Stimulated activated naive CD4-positive, alpha-beta T cell treated with Interleukin-2 at 50 U/mL for 16 hours (primary cell): ENCODE results near the gene ADIPOR1.
"Not testable (repeated sequence)": the region's sequence is repeated elsewhere in the genome, so short reads cannot be mapped to it uniquely, and the experiment has no call there.

Experiments used
- DNase-seq: peaks from one replicate; lab custom pipeline; 2025; lab: John Stamatoyannopoulos, UW

ADIPOR1 gene

DNA sequence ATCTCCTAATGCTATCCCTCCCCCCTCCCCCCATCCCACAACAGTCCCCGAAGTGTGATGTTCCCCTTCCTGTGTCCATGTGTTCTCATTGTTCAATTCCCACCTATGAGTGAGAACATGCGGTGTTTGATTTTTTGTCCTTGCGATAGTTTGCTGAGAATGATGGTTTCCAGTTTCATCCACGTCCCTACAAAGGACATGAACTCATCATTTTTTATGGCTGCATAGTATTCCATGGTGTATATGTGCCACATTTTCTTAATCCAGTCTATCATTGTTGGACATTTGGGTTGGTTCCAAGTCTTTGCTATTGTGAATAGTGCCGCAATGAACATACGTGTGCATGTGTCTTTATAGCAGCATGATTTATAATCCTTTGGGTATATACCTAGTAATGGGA, 21.7 kb downstream of the ADIPOR1 start:
- DNase-seq: not testable (repeated sequence)

DNA sequence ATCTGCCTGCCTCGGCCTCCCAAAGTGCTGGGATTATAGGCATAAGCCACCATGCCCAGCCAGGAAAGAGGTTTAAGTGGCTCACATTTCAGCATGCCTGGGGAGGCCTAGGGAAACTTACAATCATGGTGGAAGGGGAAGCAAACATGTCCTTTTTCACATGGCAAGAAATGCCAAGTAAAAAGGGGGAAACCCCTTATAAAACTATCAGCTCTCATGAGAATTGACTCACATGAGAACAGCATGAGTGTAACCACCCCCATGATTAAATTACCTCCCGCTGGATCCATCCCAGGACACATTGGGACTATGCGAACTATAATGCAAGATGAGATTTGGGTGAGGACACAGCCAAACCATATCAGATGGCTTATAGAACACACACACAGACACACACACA, 22.3 kb downstream of the ADIPOR1 start:
- DNase-seq: no peak

DNA sequence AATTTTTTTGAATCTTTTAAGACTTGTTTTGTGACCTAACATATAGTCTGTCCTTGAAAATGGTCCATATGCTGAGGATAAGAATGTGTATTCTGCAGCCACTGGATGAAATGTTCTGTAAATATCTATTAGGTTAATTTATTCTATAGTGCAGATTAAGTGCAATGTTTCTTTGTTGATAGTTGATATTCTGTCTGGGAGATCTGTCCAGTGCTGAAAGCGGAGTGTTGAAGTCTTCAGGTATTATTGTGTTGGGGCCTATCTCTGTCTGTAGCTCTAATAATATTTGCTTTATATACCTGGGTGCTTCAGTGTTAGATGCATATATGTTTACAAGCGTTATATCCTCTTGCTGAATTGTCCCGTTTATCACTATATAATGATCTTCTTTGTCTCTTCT, 23.4 kb downstream of the ADIPOR1 start:
- no peak for DNase-seq

DNA sequence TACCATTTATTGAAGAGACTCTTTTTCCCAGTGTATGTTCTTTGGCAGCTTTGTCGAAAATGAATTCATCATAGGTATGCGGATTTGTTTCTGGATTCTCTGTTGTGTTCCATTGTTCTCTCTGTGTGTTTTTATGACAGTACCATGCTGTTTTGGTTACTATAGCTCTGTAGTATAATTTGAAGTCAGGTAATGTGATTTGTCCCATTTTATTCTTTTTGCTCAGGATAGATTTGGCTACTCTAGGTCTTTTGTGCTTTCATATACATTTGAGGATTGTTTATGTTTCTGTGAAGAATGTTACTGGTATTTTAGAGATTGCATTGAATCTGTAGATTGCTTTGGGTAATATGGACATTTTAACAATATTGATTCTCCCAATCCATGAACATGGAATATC, 25.6 kb downstream of the ADIPOR1 start:
- DNase-seq: no peak

DNA sequence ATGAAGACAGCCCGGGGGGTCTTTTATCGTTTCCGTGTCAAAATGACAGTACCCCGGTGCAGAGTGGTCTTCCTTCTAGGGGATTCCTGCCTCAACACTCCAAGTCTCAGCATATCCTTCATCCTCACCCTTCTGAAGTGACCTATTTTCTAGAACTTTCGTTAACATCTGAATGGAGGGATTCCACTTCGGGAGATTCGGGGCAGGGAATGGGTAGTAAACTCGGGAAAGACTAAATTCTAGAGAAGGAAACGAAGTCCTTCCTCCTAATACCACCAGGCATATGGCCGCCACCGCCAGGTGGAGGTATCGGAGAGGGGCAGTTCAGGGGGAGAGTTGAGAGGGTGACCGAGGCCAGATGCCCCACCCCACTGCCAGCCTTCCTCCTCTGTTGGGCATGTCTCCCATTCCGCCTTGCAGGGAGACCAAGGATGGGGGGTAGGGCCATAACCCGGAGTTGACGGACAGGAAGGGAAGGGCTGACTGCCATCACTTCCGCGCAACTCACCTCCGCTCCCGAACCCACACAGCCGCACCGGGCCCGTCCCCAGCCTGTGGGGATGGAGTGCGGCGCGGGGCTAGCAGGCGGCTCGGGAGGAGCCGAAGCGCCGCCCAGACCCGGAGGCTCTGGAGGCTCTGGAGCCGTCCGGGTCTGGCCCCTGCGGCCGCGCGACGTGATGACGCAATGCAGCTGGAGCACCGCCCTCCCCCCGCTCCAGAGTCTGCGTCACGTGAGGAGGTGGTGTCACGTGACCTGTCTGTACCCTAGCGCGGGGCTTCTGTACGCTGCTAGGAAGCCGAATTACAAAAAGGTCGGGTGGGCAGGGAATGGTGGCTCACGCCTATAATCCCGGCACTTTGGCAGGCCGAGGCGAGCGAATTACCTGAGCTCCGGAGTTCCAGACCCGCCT, 31.3 kb downstream of the ADIPOR1 start, which contains the start of gene KLHL12:
Gene KLHL12 (minus strand): TSS at position 654 of the 911 bp plus-strand sequence. CDS start 2,072 bp downstream, outside the sequence.
- DNase-seq: peak; percentile 91

DNA sequence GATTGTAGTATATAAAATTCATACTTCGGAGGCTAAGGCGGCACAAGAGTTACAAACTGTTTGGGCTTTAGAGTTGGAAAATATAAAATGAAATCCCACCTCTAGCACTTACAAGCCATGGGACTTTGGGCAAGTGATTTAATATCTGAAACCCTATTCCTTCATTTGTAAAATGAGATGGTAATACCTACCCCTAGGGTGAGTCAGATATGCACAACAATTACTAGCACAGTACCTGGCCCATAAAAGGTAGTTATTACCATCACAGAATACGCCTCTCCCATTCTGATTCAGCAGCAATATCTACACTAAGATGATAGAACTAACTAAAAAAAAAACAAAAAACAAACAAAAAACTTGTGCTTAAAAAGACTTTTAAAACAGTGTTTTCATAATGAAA, 34.6 kb downstream of the ADIPOR1 start:
- DNase-seq: no peak

DNA sequence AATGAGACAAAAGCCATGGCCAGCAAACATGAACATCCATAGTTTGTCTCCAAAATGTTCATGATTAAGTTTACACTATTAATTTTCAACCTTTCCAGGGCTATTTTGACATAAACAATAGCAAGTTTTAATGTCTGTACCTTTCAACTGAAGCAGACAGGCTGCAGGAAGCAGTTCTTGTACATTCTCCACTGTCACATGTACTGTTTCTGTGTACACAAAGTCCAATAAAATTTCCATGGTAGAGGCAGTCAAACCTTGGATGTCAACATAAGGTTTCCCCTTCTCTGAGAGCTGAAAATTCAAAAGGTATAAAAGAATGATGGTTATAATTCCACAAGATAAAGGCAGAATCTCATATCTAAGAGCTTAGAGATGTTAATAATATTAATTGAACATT, 38.5 kb downstream of the ADIPOR1 start:
- no peak for DNase-seq

DNA sequence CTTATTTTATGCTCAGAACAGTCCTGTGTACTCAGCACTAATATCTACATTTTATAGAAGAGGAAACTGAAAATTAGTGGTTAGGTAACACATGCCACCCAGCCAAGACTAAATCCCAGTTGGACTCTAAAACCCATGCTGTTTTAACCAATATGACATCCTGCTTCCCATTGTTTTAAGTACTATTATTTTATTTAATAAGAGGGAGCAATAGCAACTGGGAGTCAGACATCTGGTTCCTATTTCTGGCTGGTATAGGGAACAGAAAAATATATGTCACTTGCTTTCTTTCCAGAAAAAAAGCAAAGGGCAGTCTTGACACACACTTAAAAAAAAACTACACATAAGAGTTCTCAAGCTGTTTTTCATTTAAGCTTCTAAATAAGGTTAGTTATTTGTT, 43.0 kb downstream of the ADIPOR1 start:
- no peak for DNase-seq

DNA sequence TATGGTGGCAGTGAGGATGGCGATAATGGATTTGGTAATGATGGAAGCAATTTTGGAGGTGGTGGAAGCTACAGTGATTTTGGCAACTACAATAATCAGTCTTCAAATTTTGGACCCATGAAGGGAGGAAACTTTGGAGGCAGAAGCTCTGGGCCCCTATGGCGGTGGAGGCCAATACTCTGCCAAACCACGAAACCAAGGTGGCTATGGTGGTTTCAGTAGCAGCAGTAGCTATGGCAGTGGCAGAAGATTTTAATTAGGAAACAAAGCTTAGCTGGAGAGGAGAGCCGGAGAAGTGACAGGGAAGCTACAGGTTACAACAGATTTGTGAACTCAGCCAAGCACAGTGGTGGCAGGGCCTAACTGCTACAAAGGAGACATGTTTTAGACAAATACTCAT, 45.6 kb downstream of the ADIPOR1 start:
- not testable (repeated sequence) for DNase-seq

DNA sequence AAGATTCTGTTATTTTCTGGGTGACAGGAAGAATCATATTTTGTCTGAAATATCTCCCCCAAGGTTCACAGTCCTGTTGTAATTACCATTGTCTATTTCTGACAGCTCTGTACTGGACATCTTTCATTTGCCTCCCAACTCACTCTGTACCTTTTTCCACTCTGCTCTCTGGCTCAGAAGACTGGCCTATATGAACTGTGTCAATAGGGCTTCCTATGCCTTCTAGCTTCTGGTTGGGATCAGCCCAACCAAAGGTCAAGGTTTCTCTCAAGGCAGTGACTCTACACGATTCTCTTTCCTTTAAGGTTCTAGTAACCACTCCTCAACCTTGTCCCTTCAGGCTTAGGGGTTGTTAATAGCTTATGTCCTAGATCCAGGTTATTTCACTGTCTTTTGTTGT, 48.6 kb downstream of the ADIPOR1 start:
- no peak for DNase-seq

DNA sequence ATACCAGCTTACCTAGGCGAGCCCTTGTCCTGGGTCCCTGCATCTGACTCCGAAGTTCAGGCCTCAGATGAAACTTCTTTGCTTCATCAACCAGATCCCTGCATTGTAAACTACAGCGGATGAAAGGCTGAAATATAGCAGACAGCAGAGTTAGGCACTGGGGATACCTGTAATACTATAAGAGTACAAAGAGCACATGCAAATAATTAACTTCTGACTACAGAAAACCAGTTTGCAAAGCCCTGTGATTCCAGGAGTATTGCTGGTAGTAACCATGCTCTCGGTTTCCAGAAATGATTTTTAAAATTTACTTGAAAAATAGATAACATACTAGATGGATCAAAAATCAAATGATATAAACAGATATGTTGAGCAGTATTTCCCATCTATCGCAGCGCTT, 49.1 kb downstream of the ADIPOR1 start:
- DNase-seq: no peak

DNA sequence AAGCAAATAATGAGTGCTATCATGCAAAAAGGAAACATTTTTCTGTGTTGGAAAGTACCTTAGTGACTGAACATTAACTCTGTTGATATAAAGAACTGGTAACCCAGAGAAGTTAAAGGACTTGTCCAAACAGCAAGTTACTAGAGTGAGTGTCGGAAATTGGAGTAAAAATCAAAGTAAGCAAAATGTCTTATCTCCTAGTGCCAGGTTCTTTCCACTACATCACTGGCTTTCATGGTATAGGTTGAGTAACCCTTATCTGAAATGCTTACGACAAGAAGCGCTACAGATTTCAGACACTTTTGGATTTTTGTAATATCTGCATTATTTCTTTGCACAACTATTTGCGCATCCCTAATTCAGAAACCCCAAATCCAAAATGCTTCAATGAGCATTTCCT, 52.8 kb downstream of the ADIPOR1 start:
- no peak for DNase-seq

DNA sequence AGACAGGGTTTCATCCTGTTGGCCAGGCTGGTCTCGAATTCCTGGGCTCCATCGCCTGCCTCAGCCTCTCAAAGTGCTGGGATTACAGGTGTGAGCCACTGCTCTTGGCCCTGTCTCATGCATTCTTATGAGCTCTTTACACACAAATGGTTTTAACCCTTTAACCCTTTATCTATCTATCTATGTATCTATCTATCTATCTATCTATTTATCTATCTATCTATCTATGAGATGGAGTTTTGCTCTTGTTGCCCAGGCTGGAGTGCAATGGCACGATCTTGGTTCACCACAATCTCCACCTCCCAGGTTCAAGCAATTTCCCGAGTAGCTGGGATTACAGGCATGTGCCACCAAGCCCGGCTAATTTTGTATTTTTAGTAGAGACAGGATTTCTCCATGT, 54.3 kb downstream of the ADIPOR1 start:
- DNase-seq: not testable (repeated sequence)

DNA sequence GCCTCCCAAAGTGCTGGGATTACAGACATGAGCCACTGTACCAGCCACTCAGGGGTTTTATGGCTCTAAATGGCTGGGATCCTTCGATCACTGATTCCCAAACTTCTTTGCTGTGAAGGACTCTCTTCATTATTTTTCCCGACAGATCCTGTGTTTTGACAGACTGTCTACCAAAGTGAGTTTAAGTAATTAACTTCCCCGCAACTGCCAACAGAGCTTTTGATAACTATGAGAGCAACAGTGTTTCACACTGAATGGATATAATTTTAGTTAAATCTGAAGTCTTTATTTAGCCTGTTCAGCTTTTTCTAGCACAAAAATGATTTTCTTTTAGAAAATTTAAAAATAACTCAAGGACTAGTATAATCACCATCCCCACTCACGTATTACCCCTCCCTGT, 56.6 kb downstream of the ADIPOR1 start:
- DNase-seq: no peak

DNA sequence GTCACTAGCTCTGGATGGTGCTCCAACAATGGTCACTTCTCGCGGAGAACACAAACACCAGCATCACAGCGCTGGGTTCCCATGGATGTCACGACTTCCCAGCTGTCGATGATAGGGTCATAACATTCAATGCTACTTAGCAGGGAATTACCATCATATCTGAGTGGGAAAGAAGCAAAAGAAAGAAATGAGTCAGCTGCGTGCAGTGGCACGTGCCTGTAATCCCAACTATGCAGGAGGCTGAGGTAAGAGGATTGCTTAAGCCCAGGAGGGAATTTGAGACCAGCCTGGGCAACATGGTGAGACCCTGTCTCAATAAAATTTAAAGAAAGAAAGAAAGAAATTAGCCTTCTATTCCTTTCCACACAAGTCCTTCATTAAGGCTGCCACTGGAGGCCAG, 65.6 kb downstream of the ADIPOR1 start:
- DNase-seq: no peak
